Activated CD4-positive, alpha-beta T cell treated with anti-CD3 and anti-CD28 coated beads for 4 hours (primary cell): ENCODE measurements around the gene WARS2.

Source experiments
- DNase-seq, 2 donors: peaks; one replicate each; pipeline ENCODE4 v3.0.0-alpha.2; 2020

Gene WARS2

DNA sequence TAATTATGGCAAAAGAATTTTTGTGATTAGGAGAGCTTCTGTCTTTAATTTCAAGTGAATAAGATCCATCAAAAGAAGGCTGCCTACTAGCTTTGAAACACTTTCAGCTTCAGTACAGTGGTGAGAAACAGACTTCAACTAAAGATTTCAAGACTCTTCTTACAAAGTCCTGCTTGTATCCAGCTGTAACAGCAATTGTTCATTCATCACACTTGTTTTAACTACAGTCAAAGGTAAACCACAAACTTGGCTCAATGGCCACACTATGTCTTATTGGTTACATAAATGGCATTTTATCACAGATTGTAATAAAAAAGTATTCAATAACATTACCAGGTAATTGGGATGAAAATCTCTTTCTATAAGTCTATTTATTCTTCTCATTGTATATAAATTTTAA, 59.2 kb downstream of the WARS2 start:
- DNase-seq = no peak

GRCh38 chr1:119080586-119080985, 59.9 kb downstream of the WARS2 start:
- DNase-seq = no peak

- no peak for DNase-seq
Observed at GRCh38 chr1:119079881-119080280, 60.6 kb downstream of the WARS2 start.

DNA sequence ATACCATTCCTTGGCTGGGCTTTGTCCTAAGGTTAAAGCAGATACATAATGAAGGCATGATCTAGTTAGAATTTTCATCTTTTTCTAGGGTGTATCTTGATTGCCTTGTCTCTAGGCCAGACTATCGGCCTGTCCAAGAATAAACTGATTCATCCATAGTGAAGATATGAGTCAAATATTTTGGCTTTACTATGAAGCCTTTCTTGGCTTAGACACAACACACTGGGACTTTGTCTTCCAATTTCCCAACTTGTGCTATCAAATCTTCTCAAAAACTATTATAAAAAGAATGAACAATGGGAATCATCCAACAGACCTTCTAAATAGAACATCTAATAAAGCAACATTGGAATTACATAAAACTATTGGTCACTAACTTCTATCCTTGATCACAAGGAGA, 64.8 kb downstream of the WARS2 start:
- DNase-seq = no peak

DNA sequence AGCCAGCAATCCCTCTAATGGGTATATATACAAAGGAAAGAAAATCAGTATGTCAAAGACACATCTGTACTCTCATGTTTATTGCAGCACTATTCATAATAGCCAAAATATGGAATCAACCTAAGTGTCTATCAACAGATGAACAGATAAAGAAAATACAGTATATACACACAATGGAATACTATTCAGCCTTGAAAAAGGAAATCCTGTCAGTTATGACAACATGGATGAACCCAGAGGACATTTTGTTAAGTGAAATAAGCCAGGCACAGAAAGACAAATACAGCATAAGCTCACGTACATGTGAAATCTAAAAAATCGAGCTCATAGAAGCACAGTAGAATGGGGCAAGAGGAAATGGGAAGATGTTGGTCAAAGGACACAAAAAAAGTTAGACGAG, 69.1 kb downstream of the WARS2 start:
- DNase-seq = no peak

- DNase-seq = no peak
Observed at GRCh38 chr1:119069682-119070081, 70.8 kb downstream of the WARS2 start.

GRCh38 chr1:119068427-119068826, 72.0 kb downstream of the WARS2 start:
- DNase-seq = no peak

- DNase-seq = no peak
Observed at GRCh38 chr1:119061700-119062099, 78.8 kb downstream of the WARS2 start.

DNA sequence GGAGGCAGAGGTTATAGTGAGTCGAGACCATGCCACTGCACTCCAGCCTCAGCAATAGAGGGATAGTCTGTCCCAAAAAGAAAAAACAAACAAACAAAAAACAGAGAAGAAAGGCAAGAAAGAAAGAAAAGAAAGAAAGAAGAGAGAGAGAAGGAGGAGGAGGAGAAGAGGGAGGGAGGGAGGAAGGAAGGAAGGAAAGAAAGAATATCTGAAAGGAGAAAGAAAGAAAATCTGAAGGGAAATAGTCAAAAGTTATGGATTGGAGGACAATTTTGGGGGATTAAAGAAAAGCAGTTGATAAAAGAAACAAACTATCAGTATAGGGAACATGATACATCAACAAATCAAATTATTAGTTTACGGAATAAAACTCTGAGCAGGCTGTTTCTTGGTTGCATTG, 84.9 kb downstream of the WARS2 start:
- no peak for DNase-seq

- no peak for DNase-seq
Observed at GRCh38 chr1:119053917-119054316, 86.5 kb downstream of the WARS2 start.

GRCh38 chr1:119052267-119052666, 88.2 kb downstream of the WARS2 start:
- no peak for DNase-seq

GRCh38 chr1:119048624-119049404, 91.6 kb downstream of the WARS2 start:
- no peak for DNase-seq

DNA sequence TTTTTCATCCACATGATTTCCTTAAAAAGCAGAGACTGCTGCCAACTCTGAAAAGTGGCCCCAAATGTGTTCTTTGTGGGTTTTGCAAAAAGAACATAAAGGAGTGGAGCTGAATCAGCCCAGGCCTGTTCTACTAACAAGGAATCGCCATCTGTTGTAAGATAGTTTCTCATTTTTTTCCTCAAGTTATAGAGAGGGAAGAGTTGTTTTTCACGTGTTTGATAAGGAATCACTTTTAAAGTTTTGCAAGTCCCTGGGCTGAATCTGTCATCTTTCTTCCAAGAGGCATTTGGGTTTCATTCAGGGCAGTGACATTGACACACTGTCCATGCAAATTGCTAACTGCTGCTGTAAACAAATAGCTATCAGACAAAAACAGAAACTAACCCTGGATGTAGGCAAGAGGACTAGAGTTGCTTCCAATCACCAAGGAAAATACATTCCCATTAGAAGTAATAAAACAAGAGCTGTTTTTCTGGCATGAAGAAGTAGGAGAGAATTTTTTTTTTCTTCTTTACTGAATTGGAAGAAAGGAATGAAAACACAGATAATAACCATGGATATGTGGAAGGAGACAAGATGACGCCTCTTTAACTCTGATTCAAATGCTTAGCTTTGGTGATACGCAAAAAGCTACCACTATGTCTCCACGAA, 93.5 kb downstream of the WARS2 start:
- DNase-seq = no peak

GRCh38 chr1:119046429-119046784, 94.0 kb downstream of the WARS2 start:
- DNase-seq = no peak

GRCh38 chr1:119045096-119045746, 95.2 kb downstream of the WARS2 start:
- DNase-seq = no peak

DNA sequence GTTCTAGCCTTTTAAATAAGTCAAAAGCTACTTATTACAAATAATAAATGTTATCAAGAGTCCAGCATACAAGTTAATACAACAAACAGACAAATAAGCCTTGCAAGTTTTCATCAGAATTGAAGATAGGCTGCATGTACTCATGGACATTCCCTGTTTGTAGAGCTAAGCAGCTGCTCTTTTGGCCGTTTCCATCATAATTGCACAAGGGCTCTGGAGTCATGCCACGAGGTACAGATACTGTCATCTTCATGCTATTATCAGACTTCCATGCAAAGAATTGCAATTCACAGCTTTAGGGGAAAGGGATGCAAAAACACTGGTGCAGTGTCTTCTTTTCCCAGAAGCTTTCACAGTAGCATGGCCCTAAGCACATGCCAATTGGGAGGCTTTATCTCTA, 99.5 kb downstream of the WARS2 start:
- DNase-seq = no peak

- DNase-seq = no peak
Observed at GRCh38 chr1:119040489-119040888, 100.0 kb downstream of the WARS2 start.

- DNase-seq = no peak
Observed at GRCh38 chr1:119038363-119038762, 102.1 kb downstream of the WARS2 start.

GRCh38 chr1:119034359-119034758, 106.1 kb downstream of the WARS2 start:
- no peak for DNase-seq

DNA sequence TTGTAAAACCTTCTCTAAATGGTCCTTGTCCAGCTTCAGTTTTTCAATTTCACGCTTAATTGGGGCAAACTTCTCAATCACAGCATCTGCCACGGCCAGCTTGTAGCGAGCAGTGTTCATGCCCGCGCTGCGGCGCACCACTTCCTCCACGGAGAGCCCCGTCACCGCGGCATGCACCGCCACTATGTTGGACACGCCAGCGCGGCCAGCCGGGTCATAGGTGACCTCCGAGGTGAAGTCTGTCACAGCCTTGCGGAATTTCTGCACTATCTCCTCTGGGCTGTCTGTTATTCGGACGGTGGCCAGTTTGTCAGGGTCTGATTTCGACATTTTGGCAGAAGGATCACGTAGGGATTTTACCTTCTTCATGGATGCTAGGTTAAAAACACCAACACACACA, 107.5 kb downstream of the WARS2 start:
- no peak for DNase-seq

GRCh38 chr1:119027759-119028158, 112.7 kb downstream of the WARS2 start:
- no peak for DNase-seq

GRCh38 chr1:119026956-119027355, 113.5 kb downstream of the WARS2 start:
- DNase-seq = no peak

DNA sequence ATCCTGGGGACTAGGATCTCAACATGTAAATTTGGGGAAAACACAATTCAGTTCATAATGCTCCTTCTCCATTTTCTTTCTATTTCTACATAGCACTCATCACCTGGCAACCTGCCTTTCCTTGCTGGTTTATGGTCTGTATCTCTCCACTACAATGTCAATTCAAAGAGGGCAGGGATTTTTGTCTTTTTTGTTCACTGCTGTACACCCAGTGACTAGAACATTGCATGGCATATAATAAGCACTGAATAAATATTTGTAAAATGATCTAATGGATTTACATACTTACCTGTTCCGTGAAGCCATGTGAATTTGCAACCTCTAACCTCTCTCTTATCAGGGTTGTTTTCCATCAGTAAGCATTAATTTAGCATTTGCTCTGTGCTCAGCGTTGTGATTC, 124.9 kb downstream of the WARS2 start:
- no peak for DNase-seq

DNA sequence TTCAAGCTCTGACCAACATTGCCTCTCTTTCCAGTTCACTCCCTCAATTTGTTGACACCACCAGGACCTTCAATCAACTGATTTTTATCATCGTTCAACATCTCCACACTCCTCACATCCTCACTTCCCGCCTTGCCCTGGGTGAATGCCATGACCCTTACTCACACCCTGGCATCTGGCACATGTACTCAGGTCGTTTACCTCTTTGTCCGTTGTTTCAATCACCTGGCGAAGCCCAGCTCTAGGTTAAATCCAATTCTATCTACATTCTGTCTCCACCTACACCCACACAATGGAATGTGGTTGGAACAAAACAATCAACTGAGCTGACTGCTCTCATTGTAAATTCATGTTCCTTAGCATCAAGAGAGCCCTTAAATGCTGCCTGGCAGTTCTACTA, 128.1 kb downstream of the WARS2 start:
- DNase-seq = no peak
